Stimulated activated CD4-positive, alpha-beta T cell treated with anti-CD3 and anti-CD28 coated beads, Interleukin-15, amount 100 ng/mL, for 48 hours (primary cell): ENCODE results near the gene KRT82.
A peak's percentile ranks its signal among the peaks of the same experiment; 100 is the strongest.
"Not testable (repeated sequence)": the region's sequence is repeated elsewhere in the genome, so short reads cannot be mapped to it uniquely, and the experiment has no call there.

Experiments
- DNase-seq, 2 donors: peaks; one replicate each; pipeline ENCODE4 v3.0.0-alpha.2; 2020; ENCODE audit warnings: low read depth in 2 of 2

The KRT82 gene

GRCh38 chr12:52360663-52361271 lies 45.4 kb downstream of the KRT82 start:
- no peak for DNase-seq

GRCh38 chr12:52360106-52360662 lies 46.0 kb downstream of the KRT82 start:
- DNase-seq, result no peak

GRCh38 chr12:52359621-52360061 lies 46.5 kb downstream of the KRT82 start:
- no peak for DNase-seq

- no peak for DNase-seq
These were observed 47.4 kb downstream of the KRT82 start for GRCh38 chr12:52358575-52359350.

GRCh38 chr12:52356762-52357580 lies 49.2 kb downstream of the KRT82 start:
- DNase-seq, result no peak

- DNase-seq, result no peak
These were observed 49.9 kb downstream of the KRT82 start for GRCh38 chr12:52356031-52356761.

- DNase-seq, result no peak
These were observed 51.0 kb downstream of the KRT82 start for GRCh38 chr12:52355176-52355575.

- no peak for DNase-seq
These were observed 51.9 kb downstream of the KRT82 start for GRCh38 chr12:52354200-52354599.

- no peak for DNase-seq
These were observed 52.4 kb downstream of the KRT82 start for GRCh38 chr12:52353766-52354165.

GRCh38 chr12:52352951-52353350 lies 53.2 kb downstream of the KRT82 start:
- DNase-seq, result no peak

GRCh38 chr12:52351196-52352059 lies 54.7 kb downstream of the KRT82 start:
- peak in 1 of 2 donors; percentile 13 for DNase-seq

GRCh38 chr12:52350786-52351185 lies 55.3 kb downstream of the KRT82 start:
- no peak for DNase-seq

GRCh38 chr12:52350021-52350620 lies 56.0 kb downstream of the KRT82 start:
- DNase-seq, result no peak

- no peak for DNase-seq
These were observed 56.9 kb downstream of the KRT82 start for GRCh38 chr12:52349196-52349595.

GRCh38 chr12:52347551-52348510 lies 58.3 kb downstream of the KRT82 start:
- DNase-seq, result no peak

- DNase-seq, result no peak
These were observed 59.1 kb downstream of the KRT82 start for GRCh38 chr12:52347016-52347415.

GRCh38 chr12:52346593-52346992 lies 59.5 kb downstream of the KRT82 start:
- no peak for DNase-seq

GRCh38 chr12:52345041-52345440 lies 61.1 kb downstream of the KRT82 start:
- DNase-seq, result not testable (repeated sequence)

GRCh38 chr12:52344111-52344510 lies 62.0 kb downstream of the KRT82 start:
- no peak for DNase-seq
